ENCODE measurements around the gene KRTAP4-3.
"Not testable (repeated sequence)": the region's sequence is repeated elsewhere in the genome, so short reads cannot be mapped to it uniquely, and the experiment has no call there.

Gene KRTAP4-3

GRCh38 chr17:41176744-41177387, 8.8 kb upstream of the KRTAP4-3 start:
- Mint-ChIP-seq H3K36me3 (ENCODE audit: low read depth) (no peaks in the 10 kb centered on the region), H3K27ac (no peak overlapping the region), H3K27me3 (no peaks in the 10 kb centered on the region), H3K9me3 (no peaks in the 10 kb centered on the region), H3K4me3 (no peak overlapping the region), H3K4me1 (peaks cover 19% of the 10 kb centered on the region)
- DNase-seq, result no peak
- ATAC-seq, result no peak

DNA sequence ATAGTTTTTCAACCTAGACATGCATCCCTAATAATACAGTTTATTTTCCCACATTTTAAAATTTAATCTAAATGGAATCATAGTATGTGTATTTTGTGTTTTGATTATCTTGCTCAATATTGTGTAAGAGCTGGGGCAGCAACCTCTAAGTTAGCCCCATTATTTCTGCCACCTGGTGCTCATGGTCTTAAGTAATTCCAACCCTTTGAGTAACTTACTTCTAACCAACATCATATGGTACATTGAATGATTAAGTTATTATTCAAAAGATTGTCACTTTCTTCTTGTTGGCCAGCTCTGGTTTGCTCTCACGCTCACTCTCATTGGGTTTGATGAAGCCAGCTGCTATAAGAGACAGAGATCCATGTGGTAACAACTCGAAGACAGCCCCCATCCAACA, 3.9 kb upstream of the KRTAP4-3 start:
- no peak for DNase-seq
- no peaks in the 10 kb centered on the region for H3K36me3 Mint-ChIP-seq (ENCODE audit: low read depth)
- H3K9me3 Mint-ChIP-seq, result no peaks in the 10 kb centered on the region

GRCh38 chr17:41167561-41167960, 460 bp downstream of the KRTAP4-3 start:
- no peak for DNase-seq
- H3K4me3 Mint-ChIP-seq, result no peak overlapping the region

More for the DNA sequence above, 3.9 kb upstream of the KRTAP4-3 start:
- Mint-ChIP-seq H3K27me3 (no peaks in the 10 kb centered on the region), H3K4me3 (no peak overlapping the region), H3K27ac (no peak overlapping the region), H3K4me1 (peaks cover 7% of the 10 kb centered on the region)
- no peak for ATAC-seq

GRCh38 chr17:41163828-41164227, 4.2 kb downstream of the KRTAP4-3 start:
- Mint-ChIP-seq H3K27me3 (peaks cover 2% of the 10 kb centered on the region), H3K9me3 (no peaks in the 10 kb centered on the region), H3K36me3 (ENCODE audit: low read depth) (no peaks in the 10 kb centered on the region), H3K4me3 (no peak overlapping the region), H3K4me1 (no peaks in the 10 kb centered on the region), H3K27ac (no peak overlapping the region)
- no peak for ATAC-seq
- DNase-seq, result no peak

More at GRCh38 chr17:41167561-41167960, 460 bp downstream of the KRTAP4-3 start:
- Mint-ChIP-seq H3K9me3 (no peaks in the 10 kb centered on the region), H3K27me3 (no peaks in the 10 kb centered on the region), H3K27ac (no peak overlapping the region), H3K36me3 (ENCODE audit: low read depth) (no peaks in the 10 kb centered on the region), H3K4me1 (no peaks in the 10 kb centered on the region)
- no peak for ATAC-seq

- Mint-ChIP-seq H3K9me3 (no peaks in the 10 kb centered on the region), H3K27ac (no peak within 1 kb of the TSS), H3K4me1 (no peaks in the 10 kb centered on the region), H3K4me3 (no peak within 1 kb of the TSS), H3K36me3 (ENCODE audit: low read depth) (no peaks in the 10 kb centered on the region), H3K27me3 (peaks cover 2% of the 10 kb centered on the region)
- ATAC-seq (no peak), DNase-seq (no peak)
Measured at GRCh38 chr17:41160648-41161047, 7.4 kb downstream of the KRTAP4-3 start, which contains the start of gene KRTAP4-4. KRTAP4-4 (minus strand) TSS chr17:41160748; CDS start chr17:41160691, 57 bp downstream.

- not testable (repeated sequence) for DNase-seq; H3K27ac Mint-ChIP-seq; H3K27me3 Mint-ChIP-seq; H3K9me3 Mint-ChIP-seq; H3K4me3 Mint-ChIP-seq; ATAC-seq; H3K4me1 Mint-ChIP-seq; H3K36me3 Mint-ChIP-seq (ENCODE audit: low read depth)
Measured at GRCh38 chr17:41160190-41160589, 7.8 kb downstream of the KRTAP4-3 start.

- Mint-ChIP-seq H3K4me1 (no peaks in the 10 kb centered on the region), H3K36me3 (ENCODE audit: low read depth) (no peaks in the 10 kb centered on the region), H3K9me3 (no peaks in the 10 kb centered on the region), H3K27me3 (no peaks in the 10 kb centered on the region), H3K27ac (no peak overlapping the region), H3K4me3 (no peak overlapping the region)
- ATAC-seq (no peak), DNase-seq (no peak)
Measured at GRCh38 chr17:41153856-41154255, 14.2 kb downstream of the KRTAP4-3 start.

GRCh38 chr17:41151525-41151924, 16.5 kb downstream of the KRTAP4-3 start:
- no peak for ATAC-seq
- Mint-ChIP-seq H3K27ac (no peak overlapping the region), H3K9me3 (no peaks in the 10 kb centered on the region), H3K4me3 (no peak overlapping the region), H3K27me3 (no peaks in the 10 kb centered on the region), H3K4me1 (peaks cover 1% of the 10 kb centered on the region), H3K36me3 (ENCODE audit: low read depth) (no peaks in the 10 kb centered on the region)
- no peak for DNase-seq

DNA sequence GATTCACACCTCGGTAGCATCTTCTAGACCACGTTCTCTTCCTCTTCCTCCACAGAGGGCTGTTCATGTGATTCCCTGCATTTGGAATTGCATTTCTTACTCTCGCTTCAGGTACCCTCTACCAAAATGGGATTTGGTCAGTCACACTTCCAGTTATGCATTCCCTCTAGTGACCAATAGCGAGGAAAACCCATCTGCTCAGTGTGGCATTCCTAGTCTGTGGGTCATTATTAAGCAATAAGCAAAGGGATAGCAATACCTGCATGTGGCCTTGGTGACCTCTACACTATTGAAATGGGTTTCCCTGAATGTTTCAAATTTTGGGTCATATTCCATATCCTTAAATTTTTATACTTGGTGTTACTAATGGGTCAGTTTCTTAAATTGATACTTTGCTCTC, 18.0 kb downstream of the KRTAP4-3 start:
- ATAC-seq, result no peak

GRCh38 chr17:41149652-41149985, 18.4 kb downstream of the KRTAP4-3 start, which contains the start of gene KRTAP4-5:
KRTAP4-5 (minus strand) TSS chr17:41149825; CDS start chr17:41149767, 58 bp downstream.
- Mint-ChIP-seq H3K27ac (no peak within 1 kb of the TSS), H3K9me3 (no peaks in the 10 kb centered on the region), H3K36me3 (ENCODE audit: low read depth) (no peaks in the 10 kb centered on the region), H3K4me3 (no peak within 1 kb of the TSS), H3K27me3 (no peaks in the 10 kb centered on the region), H3K4me1 (peaks cover 1% of the 10 kb centered on the region)
- ATAC-seq (no peak), DNase-seq (no peak)

More for the DNA sequence above, 18.0 kb downstream of the KRTAP4-3 start:
- no peak for DNase-seq
- Mint-ChIP-seq H3K4me3 (no peak overlapping the region), H3K27me3 (no peaks in the 10 kb centered on the region), H3K36me3 (ENCODE audit: low read depth) (no peaks in the 10 kb centered on the region), H3K4me1 (peaks cover 1% of the 10 kb centered on the region), H3K9me3 (no peaks in the 10 kb centered on the region), H3K27ac (no peak overlapping the region)

GRCh38 chr17:41148971-41149651, 18.9 kb downstream of the KRTAP4-3 start:
- not testable (repeated sequence) for H3K27ac Mint-ChIP-seq; ATAC-seq; H3K4me3 Mint-ChIP-seq; H3K9me3 Mint-ChIP-seq; DNase-seq; H3K36me3 Mint-ChIP-seq (ENCODE audit: low read depth); H3K4me1 Mint-ChIP-seq; H3K27me3 Mint-ChIP-seq

GRCh38 chr17:41147531-41148204, 20.4 kb downstream of the KRTAP4-3 start:
- Mint-ChIP-seq H3K27me3 (no peaks in the 10 kb centered on the region), H3K9me3 (peaks cover 13% of the 10 kb centered on the region), H3K36me3 (ENCODE audit: low read depth) (peaks cover 6% of the 10 kb centered on the region), H3K4me1 (peaks cover 1% of the 10 kb centered on the region), H3K4me3 (no peak overlapping the region), H3K27ac (no peak overlapping the region)
- DNase-seq (no peak), ATAC-seq (no peak)

DNA sequence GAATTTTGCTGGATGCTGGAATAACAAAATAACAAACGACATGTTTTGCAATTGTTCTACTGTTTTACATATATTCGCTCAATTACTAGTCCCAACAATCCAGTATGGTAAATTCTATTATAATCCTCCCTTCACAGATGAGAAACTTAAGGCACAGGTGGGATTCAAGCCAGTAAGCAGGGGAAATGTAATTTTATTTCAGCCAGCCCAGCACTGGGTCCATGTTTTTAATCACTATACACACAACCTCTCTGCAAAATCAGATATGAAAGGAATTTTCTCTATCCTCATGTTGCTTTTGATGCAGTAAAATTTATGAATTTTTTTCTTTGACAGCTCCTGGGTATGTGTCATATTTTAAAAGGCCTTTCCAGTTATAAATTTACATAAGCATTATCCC, 22.8 kb downstream of the KRTAP4-3 start:
- no peak for ATAC-seq
- Mint-ChIP-seq H3K9me3 (peaks cover 25% of the 10 kb centered on the region), H3K4me1 (peaks cover 1% of the 10 kb centered on the region), H3K4me3 (no peak overlapping the region), H3K36me3 (ENCODE audit: low read depth) (peaks cover 10% of the 10 kb centered on the region), H3K27ac (no peak overlapping the region), H3K27me3 (no peaks in the 10 kb centered on the region)
- no peak for DNase-seq

DNA sequence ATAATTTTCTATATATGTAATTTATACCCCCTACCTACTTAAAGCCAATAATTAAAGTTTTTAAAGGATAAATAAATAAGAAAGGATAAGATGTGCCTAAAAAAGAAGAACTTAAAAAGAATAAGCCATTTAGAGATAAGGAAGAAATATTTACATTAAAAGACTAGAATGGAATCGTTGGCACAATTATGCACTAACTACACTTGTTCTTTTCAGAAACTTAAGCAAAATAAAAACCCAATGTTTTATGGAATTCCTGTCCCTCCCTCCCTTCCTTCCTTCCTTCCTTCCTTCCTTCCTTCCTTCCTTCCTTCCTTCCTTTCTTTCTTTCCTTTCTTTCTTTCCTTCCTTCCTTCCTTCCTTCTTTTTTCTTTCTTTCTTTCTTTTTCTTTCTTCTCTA, 23.2 kb downstream of the KRTAP4-3 start:
- ATAC-seq, result no peak
- Mint-ChIP-seq H3K9me3 (peaks cover 25% of the 10 kb centered on the region), H3K4me1 (peaks cover 1% of the 10 kb centered on the region), H3K4me3 (no peak overlapping the region), H3K36me3 (ENCODE audit: low read depth) (peaks cover 10% of the 10 kb centered on the region), H3K27ac (no peak overlapping the region), H3K27me3 (no peaks in the 10 kb centered on the region)
- no peak for DNase-seq

DNA sequence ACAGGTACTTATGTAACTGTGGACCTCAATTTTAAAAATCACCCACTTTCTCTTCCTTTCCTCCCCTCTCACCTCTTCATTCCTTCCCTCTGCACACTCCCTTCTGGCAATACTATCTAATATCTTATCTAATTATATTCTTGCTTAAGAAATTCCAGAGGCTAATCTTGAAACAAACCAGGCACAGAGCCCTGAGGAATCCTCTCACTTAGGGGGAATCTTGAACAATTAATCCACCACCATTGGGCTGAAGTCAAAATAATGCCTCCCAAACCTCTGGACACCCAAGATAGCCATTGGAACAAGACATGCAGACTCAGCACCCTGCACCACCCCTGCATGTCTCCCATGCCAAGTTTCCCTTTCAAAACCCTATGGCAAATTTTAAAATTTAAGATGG, 26.7 kb downstream of the KRTAP4-3 start:
- DNase-seq (no peak), ATAC-seq (no peak)
- peaks cover 38% of the 10 kb centered on the region for H3K9me3 Mint-ChIP-seq
- H3K27me3 Mint-ChIP-seq, result peaks cover 2% of the 10 kb centered on the region
- H3K4me1 Mint-ChIP-seq, result no peaks in the 10 kb centered on the region
- peaks cover 14% of the 10 kb centered on the region for H3K36me3 Mint-ChIP-seq (ENCODE audit: low read depth)
- no peak overlapping the region for H3K4me3 Mint-ChIP-seq
- H3K27ac Mint-ChIP-seq, result no peak overlapping the region
